Activated effector memory CD4-positive, alpha-beta T cell treated with anti-CD3 and anti-CD28 coated beads, Interleukin-2, amount 50 U/mL, for 16 hours (primary cell): ENCODE results near the gene USE1.
A peak's percentile ranks its signal among the peaks of the same experiment; 100 is the strongest.
"Not testable (repeated sequence)": the region's sequence is repeated elsewhere in the genome, so short reads cannot be mapped to it uniquely, and the experiment has no call there.

Experiments
- DNase-seq: peaks from one replicate; pipeline ENCODE4 v3.0.0-alpha.2; 2020

The USE1 gene

GRCh38 chr19:17215127-17215971 is at the start of gene USE1:
Gene USE1, plus strand, starts transcription at chr19:17215357. Its CDS starts 49 bp downstream, at chr19:17215406.
- peak; percentile 95 for DNase-seq

- DNase-seq = no peak
These were observed 49.4 kb upstream of the USE1 start for GRCh38 chr19:17165715-17166114.

- DNase-seq = no peak
These were observed 44.4 kb upstream of the USE1 start for GRCh38 chr19:17170538-17171297.

GRCh38 chr19:17171874-17172273 is 43.3 kb upstream of the USE1 start:
- DNase-seq = no peak

GRCh38 chr19:17172624-17173345 is 42.4 kb upstream of the USE1 start:
- no peak for DNase-seq

GRCh38 chr19:17178291-17178690 is 36.9 kb upstream of the USE1 start:
- no peak for DNase-seq

- no peak for DNase-seq
These were observed 34.0 kb upstream of the USE1 start for GRCh38 chr19:17180997-17181702.

GRCh38 chr19:17183271-17183761 is 31.8 kb upstream of the USE1 start:
- peak; percentile 68 for DNase-seq

GRCh38 chr19:17183858-17184321 is 31.3 kb upstream of the USE1 start:
- no peak for DNase-seq

GRCh38 chr19:17184371-17184841 is 30.8 kb upstream of the USE1 start:
- peak; percentile 75 for DNase-seq

GRCh38 chr19:17185590-17185989 is 29.6 kb upstream of the USE1 start:
- DNase-seq = no peak

GRCh38 chr19:17191736-17192135 is 23.4 kb upstream of the USE1 start:
- DNase-seq = not testable (repeated sequence)

GRCh38 chr19:17192751-17193150 is 22.4 kb upstream of the USE1 start:
- DNase-seq = no peak

- no peak for DNase-seq
These were observed 20.5 kb upstream of the USE1 start for GRCh38 chr19:17194608-17195007.

- DNase-seq = no peak
These were observed 20.1 kb upstream of the USE1 start for GRCh38 chr19:17195106-17195505.

- DNase-seq = no peak
These were observed 18.5 kb upstream of the USE1 start for GRCh38 chr19:17196610-17197009.

GRCh38 chr19:17197666-17198065 is 17.5 kb upstream of the USE1 start:
- no peak for DNase-seq

- DNase-seq = no peak
These were observed 14.6 kb upstream of the USE1 start for GRCh38 chr19:17200408-17201079.

GRCh38 chr19:17202249-17202648 is 12.9 kb upstream of the USE1 start:
- peak; percentile 70 for DNase-seq

GRCh38 chr19:17202713-17203112 is 12.4 kb upstream of the USE1 start:
- no peak for DNase-seq
